ENCODE measurements around the gene SSNA1. TPM values are rescaled to one million over a fixed set of nuclear protein-coding genes. Genes with fewer than 3 reads are reported as not detected.

SSNA1 gene
- total and polyA plus RNA-seq, 9 of the 15 experiments (the other 6 are each of a cell fraction or from before 2014, with no cell fraction given) = 1.9 to 130 (median 57.1) TPM

GRCh38 chr9:137190315-137190856 lies 1.9 kb downstream of the SSNA1 start:
- ATAC-seq (no peak), DNase-seq (ENCODE audit: extremely low read depth in 1 of 4, low spot score in 3 of 4) (no peak), FAIRE-seq (no peak)
- WGBS (ENCODE audit: insufficient coverage, low coverage, missing lambda C conversion rate) = 59% methylated on average over 3 of the region's 9 CpGs
- BruUV-seq (replicated peaks) = no TSS peak
- H3K4me3 ChIP-seq = 0 out of 2 replicates have a peak overlapping the region, but pooled peaks have one; percentile 98
- H3K9ac ChIP-seq (ENCODE audit: insufficient read depth in 1 of 2, low read depth in 2 of 2, low read length in 2 of 2) = peak overlapping the region in 1 of 2 experiments; percentile 96; a peak in 2 of 4 replicates
- peaks cover 53% of the 10 kb centered on the region; the same call in 2 of the 3 replicates for H3K36me3 ChIP-seq (ENCODE audit: control insufficient read depth, insufficient read depth, low read length)
- no peaks in the 10 kb centered on the region for H3K27me3 ChIP-seq (ENCODE audit: control insufficient read depth in 2 of 2, insufficient read depth in 2 of 2, low read length in 2 of 2)
- peaks cover 44% of the 10 kb centered on the region for H3K79me2 ChIP-seq (ENCODE audit: control insufficient read depth, insufficient read depth, low read length)
- intact Hi-C loops (cut with micrococcal nuclease) = no loop called here
- peaks cover 20 to 97% of the 10 kb centered on the region in 2 experiments for H3K4me1 ChIP-seq (replicated peaks in 1 of 2; ENCODE audit: control insufficient read depth in 2 of 2, insufficient read depth in 2 of 2, low read length in 2 of 2)
- peaks cover 8% of the 10 kb centered on the region for H4K20me1 ChIP-seq (replicated peaks; ENCODE audit: control insufficient read depth, insufficient read depth, low read length)
- H3K9me1 ChIP-seq (ENCODE audit: control insufficient read depth, insufficient read depth, low read length) = no peaks in the 10 kb centered on the region
- no peak for TF ChIP-seq CREB3 (tag; conservative IDR thresholded peaks at IDR 0.05; ENCODE audit: low read depth)
- peak in 2 of 3 experiments; percentile 11 to 19; a peak in 3 of 6 replicates for TF ChIP-seq CTCF (IDR thresholded peaks at IDR 0.05 in 2 of 3, conservative IDR thresholded peaks at IDR 0.05 in 1 of 3; ENCODE audit: insufficient read depth in 2 of 3, low read depth in 1 of 3, low read length in 3 of 3)
- no peak for TF ChIP-seq SREBF2 (CRISPR knock-in tag; IDR thresholded peaks at IDR 0.05)
- no peak for TF ChIP-seq MCM7 (IDR thresholded peaks at IDR 0.05)
- no peak overlapping the region for H3K27ac ChIP-seq (ENCODE audit: extremely low read depth, low read depth, low read length)
- in situ Hi-C loops (cut with MboI) = no loop called here
- peak overlapping the region; percentile 98; the same call in 1 of the 2 replicates for H3K4me2 ChIP-seq (ENCODE audit: insufficient read depth, low read length)
- H2AFZ ChIP-seq (ENCODE audit: low read depth, low read length) = no peak overlapping the region
- no peaks in the 10 kb centered on the region for H3K9me3 ChIP-seq (replicated peaks; ENCODE audit: control insufficient read depth, insufficient read depth, low read depth, low read length)
- POLR2A ChIA-PET = interaction anchor here (0.6 to 6.7 kb wide), 6 partner anchors 8 to 342 kb away, joined by 3 to 56 read pairs (median 4); partner anchors contain the start of genes NDOR1, TMEM203 and TPRN
- CTCF ChIA-PET (ENCODE audit: low intra/inter-chr PET ratio) = no interaction called here
